Measurements from ENCODE around the gene ERVFRD-1.
"Not testable (repeated sequence)": the region's sequence is repeated elsewhere in the genome, so short reads cannot be mapped to it uniquely, and the experiment has no call there.

Gene ERVFRD-1

GRCh38 chr6:11128608-11129007, 17.1 kb upstream of the ERVFRD-1 start:
- no peak for DNase-seq

- DNase-seq, result no peak
These were observed 15.4 kb upstream of the ERVFRD-1 start for GRCh38 chr6:11126876-11127275.

GRCh38 chr6:11123978-11124377, 12.5 kb upstream of the ERVFRD-1 start:
- DNase-seq, result no peak

- DNase-seq, result no peak
These were observed 10.9 kb upstream of the ERVFRD-1 start for GRCh38 chr6:11122380-11122779.

GRCh38 chr6:11121851-11122250, 10.3 kb upstream of the ERVFRD-1 start:
- DNase-seq, result no peak

- DNase-seq, result no peak
These were observed 8.9 kb upstream of the ERVFRD-1 start for GRCh38 chr6:11120271-11121005.

GRCh38 chr6:11115808-11116536, 4.4 kb upstream of the ERVFRD-1 start:
- peak; percentile 23 to 43 for DNase-seq

GRCh38 chr6:11113038-11113437, 1.5 kb upstream of the ERVFRD-1 start:
- DNase-seq, result no peak

GRCh38 chr6:11111769-11112437, 378 bp upstream of the ERVFRD-1 start:
- no peak for DNase-seq

- DNase-seq, result no peak
These were observed 2.8 kb downstream of the ERVFRD-1 start for GRCh38 chr6:11108726-11109125.

- no peak for DNase-seq
These were observed 8.5 kb downstream of the ERVFRD-1 start for GRCh38 chr6:11103065-11103464.

GRCh38 chr6:11101417-11101816, 10.1 kb downstream of the ERVFRD-1 start:
- no peak for DNase-seq

GRCh38 chr6:11098004-11098403, 13.5 kb downstream of the ERVFRD-1 start:
- no peak for DNase-seq

GRCh38 chr6:11097476-11097875, 14.0 kb downstream of the ERVFRD-1 start:
- no peak for DNase-seq

GRCh38 chr6:11096109-11096508, 15.4 kb downstream of the ERVFRD-1 start:
- peak in 1 of 2 experiments; percentile 32 for DNase-seq

- DNase-seq, result no peak
These were observed 16.6 kb downstream of the ERVFRD-1 start for GRCh38 chr6:11094941-11095340.

GRCh38 chr6:11094411-11094851, 17.1 kb downstream of the ERVFRD-1 start:
- peak; percentile 49 to 65 for DNase-seq

GRCh38 chr6:11093626-11094410, 17.7 kb downstream of the ERVFRD-1 start, which contains the start of gene SMIM13:
TSS of gene SMIM13 (plus strand) at chr6:11093834. CDS start at chr6:11094314, 480 bp downstream.
- DNase-seq, result peak; percentile 94 to 96

GRCh38 chr6:11093376-11093625, 18.2 kb downstream of the ERVFRD-1 start:
- no peak for DNase-seq

- no peak for DNase-seq
These were observed 18.7 kb downstream of the ERVFRD-1 start for GRCh38 chr6:11092668-11093375.

- not testable (repeated sequence) for DNase-seq
These were observed 20.4 kb downstream of the ERVFRD-1 start for GRCh38 chr6:11091141-11091540.

GRCh38 chr6:11089695-11090094, 21.8 kb downstream of the ERVFRD-1 start:
- no peak for DNase-seq
